ENCODE data around the gene DOP1A. TPM values are rescaled to one million over a fixed set of nuclear protein-coding genes. Genes with fewer than 3 reads are reported as not detected.

Gene DOP1A
- total and polyA plus RNA-seq, 5 donors: 6.5 to 19.9 (median 19.4) TPM

DNA sequence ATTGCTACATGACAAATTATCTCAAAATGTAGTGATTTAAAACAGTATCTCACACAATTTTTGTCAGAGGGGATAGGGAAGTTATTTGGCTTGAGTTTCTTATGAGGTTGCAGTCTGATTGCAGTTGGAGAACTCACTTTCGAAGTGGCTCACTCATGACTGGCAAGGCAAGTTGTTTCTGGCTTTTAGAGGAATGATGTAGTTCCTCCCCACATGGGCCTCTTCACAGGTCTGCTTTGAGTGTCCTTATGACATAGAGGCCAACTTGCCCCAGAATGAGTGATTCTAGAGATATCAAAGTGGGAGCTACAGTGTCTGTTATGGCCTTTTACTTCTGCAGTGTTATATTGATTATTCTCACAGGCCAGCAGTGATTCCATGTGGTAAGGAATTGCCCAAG is 6.1 kb downstream of the DOP1A start:
- DNase-seq (no peak), ATAC-seq (no peak)
- Histone ChIP-seq H3K4me1 (ENCODE audit: control insufficient read depth, insufficient read depth, low read length) (peaks cover 3% of the 10 kb centered on the region), H3K27me3 (ENCODE audit: control insufficient read depth, insufficient read depth) (no peaks in the 10 kb centered on the region), H3K27ac (ENCODE audit: low read length) (no peak overlapping the region), H3K4me3 (ENCODE audit: low read length) (no peak overlapping the region), H3K9me3 (ENCODE audit: control insufficient read depth, low read length) (no peaks in the 10 kb centered on the region)
- intact Hi-C loops (cut with DNase I): loop anchor here in 1 of 4 donors (10.0 kb wide), 1 partner anchor 121 kb away; the partner anchor contains the start of genes PGM3 and RWDD2A
- 69% methylated on average over 1 of the region's 1 CpG for WGBS

DNA sequence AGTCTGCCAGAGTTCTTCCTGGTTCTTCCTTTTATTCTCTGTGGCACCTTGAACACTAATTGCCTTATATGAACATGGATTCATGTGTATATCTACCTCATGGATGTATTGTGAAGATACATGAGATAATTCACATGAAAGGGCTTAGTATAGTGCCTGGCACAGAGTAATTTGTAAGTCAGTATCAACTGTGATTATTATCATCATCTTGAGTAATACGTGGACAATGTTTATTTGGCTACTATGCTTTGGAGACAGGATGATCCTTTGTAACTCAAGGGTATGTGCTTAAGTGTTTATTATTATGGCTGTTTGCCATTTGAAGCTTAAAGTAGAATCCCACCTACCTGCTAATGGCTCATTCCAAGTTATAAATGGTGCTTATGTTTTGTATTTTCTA is 16.0 kb downstream of the DOP1A start:
- no peaks in the 10 kb centered on the region for H3K4me1 ChIP-seq (ENCODE audit: control insufficient read depth, insufficient read depth, low read length)
- ATAC-seq (no peak), DNase-seq (no peak)
- WGBS: 28% methylated on average over 1 of the region's 1 CpG
- intact Hi-C loops (cut with DNase I): loop anchor here in 1 of 4 donors (10.0 kb wide), 1 partner anchor 121 kb away; no protein-coding TSS in a partner anchor
- no peaks in the 10 kb centered on the region for H3K9me3 ChIP-seq (ENCODE audit: control insufficient read depth, low read length)
- no peaks in the 10 kb centered on the region for H3K27me3 ChIP-seq (ENCODE audit: control insufficient read depth, insufficient read depth)
- H3K4me3 ChIP-seq (ENCODE audit: low read length): no peak overlapping the region
- no peak overlapping the region for H3K27ac ChIP-seq (ENCODE audit: low read length)

DNA sequence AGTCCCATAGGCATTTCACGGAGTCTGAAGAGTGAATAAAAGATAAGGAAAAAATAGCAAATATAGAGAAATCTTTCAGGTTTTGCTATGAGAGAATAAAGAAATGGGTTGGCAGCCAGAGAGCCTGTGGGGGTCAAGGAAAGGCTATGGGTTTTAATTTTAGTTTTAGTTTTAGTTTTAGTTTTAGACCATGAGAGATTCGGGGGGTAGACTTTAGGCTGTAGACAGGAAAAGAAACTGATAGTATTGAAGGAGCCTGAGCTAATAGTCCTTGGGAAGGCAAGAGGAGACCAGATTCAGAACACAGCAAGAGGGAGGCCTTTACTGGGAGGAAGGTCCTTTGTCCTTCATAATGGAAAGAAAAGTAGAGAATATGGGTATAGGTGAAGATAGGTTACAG is 19.3 kb downstream of the DOP1A start:
- peak in 1 of 2 donors; percentile 41 for ATAC-seq
- Histone ChIP-seq H3K9me3 (ENCODE audit: control insufficient read depth, low read length) (no peaks in the 10 kb centered on the region), H3K4me1 (ENCODE audit: control insufficient read depth, insufficient read depth, low read length) (peaks cover 1% of the 10 kb centered on the region), H3K27me3 (ENCODE audit: control insufficient read depth, insufficient read depth) (no peaks in the 10 kb centered on the region), H3K27ac (ENCODE audit: low read length) (no peak overlapping the region), H3K4me3 (ENCODE audit: low read length) (no peak overlapping the region)
- intact Hi-C loops (cut with DNase I): loop anchor here in 1 of 4 donors (10.0 kb wide), 1 partner anchor 118 kb away; no protein-coding TSS in a partner anchor
- DNase-seq: no peak
- 71% methylated on average over 2 of the region's 2 CpGs for WGBS

DNA sequence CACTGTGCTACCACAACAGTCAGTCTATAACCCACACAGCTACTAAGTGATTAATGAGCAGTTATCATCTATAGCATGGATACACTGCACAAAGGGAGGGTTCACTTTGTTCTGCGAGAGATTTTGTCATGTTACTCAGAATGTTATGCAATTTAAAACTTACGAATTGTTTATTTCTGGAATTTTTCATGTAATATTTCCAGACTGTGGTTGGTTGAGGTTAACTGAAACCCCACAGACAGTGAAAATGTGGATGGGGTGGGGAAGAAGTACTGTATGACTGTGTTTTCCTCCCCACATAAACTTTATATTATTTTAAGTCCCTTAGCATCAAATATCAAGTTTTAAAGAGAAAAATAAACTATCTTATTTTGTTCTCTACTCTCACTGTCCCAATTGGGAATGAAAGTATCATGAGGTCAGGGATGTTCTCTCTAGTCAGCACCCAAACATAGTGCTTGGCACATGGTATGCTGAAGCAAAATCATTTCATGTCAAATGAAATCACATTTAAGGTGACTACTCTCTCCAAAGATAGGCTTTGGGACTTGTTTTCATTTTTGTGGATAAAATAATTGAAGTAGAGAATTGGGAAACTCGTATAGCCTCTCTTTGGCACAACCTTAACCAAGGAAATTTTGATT is 25.4 kb downstream of the DOP1A start:
- Histone ChIP-seq H3K4me1 (ENCODE audit: control insufficient read depth, insufficient read depth, low read length) (peaks cover 1% of the 10 kb centered on the region), H3K9me3 (ENCODE audit: control insufficient read depth, low read length) (no peaks in the 10 kb centered on the region), H3K27ac (ENCODE audit: low read length) (no peak overlapping the region), H3K27me3 (ENCODE audit: control insufficient read depth, insufficient read depth) (no peaks in the 10 kb centered on the region), H3K4me3 (ENCODE audit: low read length) (no peak overlapping the region)
- ATAC-seq: no peak
- DNase-seq: no peak
- WGBS: 67% methylated on average over 3 of the region's 3 CpGs
- intact Hi-C loops (cut with DNase I): no loop called here

DNA sequence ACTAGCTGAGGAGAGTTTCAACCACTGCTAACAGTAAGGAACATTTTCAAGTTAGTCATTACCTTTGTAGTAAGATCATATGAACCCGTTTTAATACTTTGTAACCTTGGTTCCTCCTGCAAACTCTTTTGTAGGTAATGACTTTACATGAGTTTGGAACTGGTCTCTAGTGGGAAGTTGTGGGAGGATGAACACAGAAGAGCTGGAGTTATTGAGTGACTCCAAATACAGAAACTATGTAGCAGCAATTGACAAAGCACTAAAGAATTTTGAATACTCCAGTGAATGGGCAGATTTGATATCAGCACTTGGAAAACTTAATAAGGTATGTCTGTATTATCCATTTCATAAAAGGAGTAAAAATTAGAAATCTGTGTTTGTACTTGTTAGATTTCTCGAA is 29.3 kb downstream of the DOP1A start:
- Histone ChIP-seq H3K9me3 (ENCODE audit: control insufficient read depth, low read length) (no peaks in the 10 kb centered on the region), H3K4me1 (ENCODE audit: control insufficient read depth, insufficient read depth, low read length) (no peaks in the 10 kb centered on the region), H3K27ac (ENCODE audit: low read length) (no peak overlapping the region), H3K27me3 (ENCODE audit: control insufficient read depth, insufficient read depth) (no peaks in the 10 kb centered on the region), H3K4me3 (ENCODE audit: low read length) (no peak overlapping the region)
- DNase-seq (no peak), ATAC-seq (no peak)
- 78% methylated on average over 2 of the region's 2 CpGs for WGBS
- intact Hi-C loops (cut with DNase I): no loop called here

DNA sequence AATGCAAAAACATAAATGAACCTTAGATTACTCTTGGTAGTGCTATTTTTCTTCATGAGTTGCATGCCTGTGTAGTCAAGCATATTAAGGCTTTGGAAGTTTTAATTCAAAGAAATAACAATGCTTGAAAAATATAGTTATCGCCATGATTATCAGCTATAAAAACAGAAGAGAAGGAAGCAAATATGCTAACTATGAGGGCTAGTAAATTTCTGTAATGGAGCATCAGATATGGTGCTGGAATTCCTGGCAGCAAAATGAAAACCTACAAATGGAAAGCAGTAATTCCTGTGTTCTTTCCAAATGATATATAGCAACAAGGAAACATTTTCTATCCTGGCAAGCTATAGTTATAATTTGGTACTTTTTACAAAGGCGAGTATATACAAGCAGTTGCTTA is 29.7 kb downstream of the DOP1A start:
- no peak overlapping the region for H3K4me3 ChIP-seq (ENCODE audit: low read length)
- H3K27me3 ChIP-seq (ENCODE audit: control insufficient read depth, insufficient read depth): no peaks in the 10 kb centered on the region
- no peaks in the 10 kb centered on the region for H3K4me1 ChIP-seq (ENCODE audit: control insufficient read depth, insufficient read depth, low read length)
- DNase-seq (no peak), ATAC-seq (no peak)
- intact Hi-C loops (cut with DNase I): no loop called here
- WGBS: 76% methylated on average over 2 of the region's 2 CpGs
- H3K9me3 ChIP-seq (ENCODE audit: control insufficient read depth, low read length): no peaks in the 10 kb centered on the region
- H3K27ac ChIP-seq (ENCODE audit: low read length): no peak overlapping the region

DNA sequence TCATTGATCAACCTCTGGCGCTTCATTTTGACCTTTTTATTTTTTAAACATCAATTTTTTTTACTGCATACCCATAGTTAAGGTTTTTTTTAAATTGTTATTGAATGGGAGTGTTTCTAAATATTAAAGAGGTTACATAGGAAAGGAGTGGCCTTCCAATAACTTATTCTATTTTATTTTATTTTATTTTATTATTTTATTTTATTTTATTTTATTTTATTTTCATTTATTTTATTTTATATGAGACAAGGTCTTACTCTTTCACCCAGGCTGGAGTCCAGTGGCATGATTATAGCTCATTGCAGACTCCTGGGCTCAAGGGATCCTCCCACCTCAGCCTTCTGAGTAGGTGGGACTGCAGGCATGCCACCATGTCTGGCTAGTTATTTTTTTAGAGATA is 30.2 kb downstream of the DOP1A start:
- DNase-seq (no peak), ATAC-seq (no peak)
- intact Hi-C loops (cut with DNase I): no loop called here
- Histone ChIP-seq H3K27me3 (ENCODE audit: control insufficient read depth, insufficient read depth) (no peaks in the 10 kb centered on the region), H3K27ac (ENCODE audit: low read length) (no peak overlapping the region), H3K9me3 (ENCODE audit: control insufficient read depth, low read length) (no peaks in the 10 kb centered on the region), H3K4me1 (ENCODE audit: control insufficient read depth, insufficient read depth, low read length) (no peaks in the 10 kb centered on the region), H3K4me3 (ENCODE audit: low read length) (no peak overlapping the region)
- WGBS: 97% methylated on average over 1 of the region's 1 CpG

DNA sequence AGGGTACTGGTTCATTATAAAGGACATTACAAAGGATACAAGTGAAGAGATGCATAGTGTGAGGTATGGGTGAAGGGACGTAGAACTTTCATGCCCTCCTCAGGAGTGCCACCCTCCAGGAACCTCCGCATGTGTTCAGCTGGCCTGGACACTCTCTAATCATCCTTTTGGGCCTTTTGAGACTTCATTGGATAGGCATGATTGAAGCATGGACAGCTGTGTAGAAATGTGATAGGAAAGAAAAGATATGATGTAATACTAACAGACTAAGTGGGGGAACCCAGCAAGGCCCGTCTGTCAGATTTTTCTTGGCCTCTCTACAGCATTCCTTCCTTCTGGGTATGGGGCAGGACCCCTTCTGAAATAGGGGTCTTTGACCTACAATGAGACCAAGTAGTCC is 31.1 kb downstream of the DOP1A start:
- intact Hi-C loops (cut with DNase I): no loop called here

DNA sequence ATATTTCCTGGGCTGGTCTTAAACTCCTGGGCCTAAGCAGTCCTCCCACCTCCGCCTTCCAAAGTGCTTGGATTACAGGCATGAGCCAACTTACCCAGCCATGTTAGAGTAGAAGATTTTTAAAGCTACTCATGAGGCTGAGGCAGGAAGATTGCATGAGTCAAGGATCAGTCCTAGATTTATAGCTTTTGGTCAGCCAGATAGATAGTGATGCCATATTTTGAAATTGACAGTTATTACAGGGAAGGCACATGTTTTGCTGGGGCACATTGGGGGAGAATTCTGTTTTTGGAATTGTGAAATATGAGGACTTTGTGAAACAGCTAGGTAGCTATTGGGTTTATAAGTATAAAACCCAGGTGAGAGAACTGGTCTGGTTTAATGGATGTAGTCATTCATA is 40.9 kb downstream of the DOP1A start:
- Histone ChIP-seq H3K9me3 (ENCODE audit: control insufficient read depth, low read length) (no peaks in the 10 kb centered on the region), H3K4me3 (ENCODE audit: low read length) (no peak overlapping the region), H3K27me3 (ENCODE audit: control insufficient read depth, insufficient read depth) (no peaks in the 10 kb centered on the region), H3K27ac (ENCODE audit: low read length) (no peak overlapping the region), H3K4me1 (ENCODE audit: control insufficient read depth, insufficient read depth, low read length) (no peaks in the 10 kb centered on the region)
- 100% methylated on average over 1 of the region's 1 CpG for WGBS
- ATAC-seq: no peak
- intact Hi-C loops (cut with DNase I): no loop called here
- DNase-seq: no peak

More for the DNA sequence above, 31.1 kb downstream of the DOP1A start:
- Histone ChIP-seq H3K4me1 (ENCODE audit: control insufficient read depth, insufficient read depth, low read length) (no peaks in the 10 kb centered on the region), H3K4me3 (ENCODE audit: low read length) (no peak overlapping the region), H3K9me3 (ENCODE audit: control insufficient read depth, low read length) (no peaks in the 10 kb centered on the region), H3K27ac (ENCODE audit: low read length) (no peak overlapping the region), H3K27me3 (ENCODE audit: control insufficient read depth, insufficient read depth) (no peaks in the 10 kb centered on the region)
- 73% methylated on average over 3 of the region's 3 CpGs for WGBS
- ATAC-seq (no peak), DNase-seq (no peak)

DNA sequence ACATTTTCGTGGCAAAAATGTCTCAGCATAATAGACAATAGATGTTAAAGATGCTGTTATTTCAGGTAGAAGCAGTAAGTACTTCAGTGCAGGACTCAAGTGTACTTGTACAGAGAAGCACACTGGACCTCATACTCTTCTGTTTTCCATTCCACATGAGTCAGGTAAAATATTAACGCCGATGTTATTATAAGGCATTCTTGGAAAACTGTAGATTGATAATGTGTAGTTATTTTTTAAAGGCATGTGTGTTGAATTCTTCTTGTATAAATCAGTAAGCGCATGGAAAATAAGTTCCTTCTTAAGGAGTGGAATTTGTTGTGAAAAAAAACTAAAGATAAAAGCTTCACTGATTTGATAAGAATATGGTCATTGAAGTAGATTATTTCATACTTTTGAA is 45.8 kb downstream of the DOP1A start:
- no peak overlapping the region for H3K27ac ChIP-seq (ENCODE audit: low read length)
- ATAC-seq: no peak
- H3K27me3 ChIP-seq (ENCODE audit: control insufficient read depth, insufficient read depth): no peaks in the 10 kb centered on the region
- H3K9me3 ChIP-seq (ENCODE audit: control insufficient read depth, low read length): no peaks in the 10 kb centered on the region
- 80% methylated on average over 4 of the region's 4 CpGs for WGBS
- no peaks in the 10 kb centered on the region for H3K4me1 ChIP-seq (ENCODE audit: control insufficient read depth, insufficient read depth, low read length)
- no peak overlapping the region for H3K4me3 ChIP-seq (ENCODE audit: low read length)
- DNase-seq: no peak
- intact Hi-C loops (cut with DNase I): no loop called here

DNA sequence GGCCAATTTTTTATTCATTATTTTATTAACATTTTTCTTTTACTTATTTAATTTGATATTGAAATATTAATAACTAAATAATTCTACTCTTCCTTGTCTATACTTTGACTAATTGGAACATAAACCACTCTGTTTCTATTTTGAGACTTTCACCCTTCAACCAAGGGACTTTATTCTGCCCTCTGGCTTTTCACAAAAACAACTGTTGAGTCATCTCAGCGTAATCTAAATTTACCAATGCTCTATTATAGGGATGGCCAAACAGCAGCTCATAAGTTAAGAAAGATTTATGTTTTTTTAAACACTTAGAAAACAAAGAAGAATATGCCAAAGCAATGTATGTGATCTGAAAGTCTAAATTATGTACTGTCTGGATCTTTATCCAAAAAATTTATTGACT is 46.7 kb downstream of the DOP1A start:
- no peak for ATAC-seq
- H3K9me3 ChIP-seq (ENCODE audit: control insufficient read depth, low read length): no peaks in the 10 kb centered on the region
- no peak overlapping the region for H3K27ac ChIP-seq (ENCODE audit: low read length)
- no peak for DNase-seq
- H3K4me3 ChIP-seq (ENCODE audit: low read length): no peak overlapping the region
- intact Hi-C loops (cut with DNase I): no loop called here
- no peaks in the 10 kb centered on the region for H3K4me1 ChIP-seq (ENCODE audit: control insufficient read depth, insufficient read depth, low read length)
- no peaks in the 10 kb centered on the region for H3K27me3 ChIP-seq (ENCODE audit: control insufficient read depth, insufficient read depth)
- 64% methylated on average over 1 of the region's 1 CpG for WGBS

DNA sequence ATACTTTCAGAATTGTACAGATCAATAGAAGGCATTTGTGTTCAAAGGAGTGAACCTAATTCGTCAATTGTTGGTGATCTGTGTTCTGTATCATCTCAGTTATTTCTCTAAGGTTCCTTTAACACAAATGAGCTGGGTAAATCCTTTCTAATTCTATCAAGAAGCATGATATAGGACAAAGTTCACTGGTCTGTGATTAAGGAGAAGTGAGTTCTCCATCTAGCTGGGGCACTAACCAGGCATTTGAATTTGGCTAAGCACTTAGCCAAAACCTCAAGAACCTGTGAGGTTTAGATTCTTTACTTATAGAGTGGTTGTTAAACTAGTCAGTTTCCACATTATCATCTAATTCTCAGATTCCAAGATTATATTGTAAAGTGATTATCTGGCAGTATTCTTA is 50.3 kb downstream of the DOP1A start:
- no peaks in the 10 kb centered on the region for H3K9me3 ChIP-seq (ENCODE audit: control insufficient read depth, low read length)
- H3K27ac ChIP-seq (ENCODE audit: low read length): no peak overlapping the region
- WGBS: 99% methylated on average over 1 of the region's 1 CpG
- ATAC-seq (no peak), DNase-seq (no peak)
- intact Hi-C loops (cut with DNase I): no loop called here
- H3K4me3 ChIP-seq (ENCODE audit: low read length): no peak overlapping the region
- H3K27me3 ChIP-seq (ENCODE audit: control insufficient read depth, insufficient read depth): no peaks in the 10 kb centered on the region
- H3K4me1 ChIP-seq (ENCODE audit: control insufficient read depth, insufficient read depth, low read length): no peaks in the 10 kb centered on the region

Data from right cardiac atrium (tissue), 5 donors.